A673 (cell line): ENCODE data around the gene CDK4. TPM values are rescaled to one million over a fixed set of nuclear protein-coding genes. Genes with fewer than 3 reads are reported as not detected.

ENCODE experiments used
- BruUV-seq: library from RNA; stranded (reverse); fragments of 400-500 nt; replicated peaks from 2 replicates; lab custom pipeline; 2021; lab: Mats Ljungman, UMichigan
- CTCF ChIA-PET: fragments of 300-600 bp; sonication (Branson Sonifier 250); formaldehyde crosslinking; loops from one replicate; lab custom pipeline; 2022; ENCODE audit warnings: antibody characterized with exemption; lab: Charles Lee
- POLR2A ChIA-PET: fragments of 300-600 bp; sonication (Branson Sonifier 250); formaldehyde crosslinking; loops from one replicate; lab custom pipeline; 2022; ENCODE audit warnings: antibody characterized with exemption; ENCODE audit not compliant: low non-redundant PET; lab: Charles Lee
- DNase-seq: peaks from one replicate; pipeline ENCODE4 v3.0.0-alpha.2; 2015; ENCODE audit warnings: low spot score
- H3K27ac ChIP-seq: fragments of 200-600 bp; sonication (generic); 2 replicates; pipeline ENCODE4 v1.5.1; 2016; ENCODE audit warnings: mixed run types, low read depth, mild to moderate bottlenecking, mixed read lengths, antibody characterized with exemption, low read length; ENCODE audit not compliant: poor library complexity, severe bottlenecking
- H3K27me3 ChIP-seq: fragments of 200-600 bp; sonication (generic); replicated peaks from 2 replicates; pipeline ENCODE4 v1.6.1; 2017; ENCODE audit warnings: mixed run types, low read depth, mild to moderate bottlenecking, mixed read lengths, antibody characterized with exemption, low read length; ENCODE audit not compliant: insufficient read depth, poor library complexity
- H3K36me3 ChIP-seq: fragments of 200-600 bp; sonication (generic); 2 replicates; pipeline ENCODE4 v1.6.1; 2016; ENCODE audit warnings: mixed run types, mild to moderate bottlenecking, mixed read lengths, antibody characterized with exemption, low read length; ENCODE audit not compliant: insufficient read depth, poor library complexity, severe bottlenecking
- H3K4me1 ChIP-seq: fragments of 200-600 bp; sonication (generic); 2 replicates; pipeline ENCODE4 v1.6.1; 2017; ENCODE audit warnings: mixed run types, mild to moderate bottlenecking, mixed read lengths, antibody characterized with exemption, low read length; ENCODE audit not compliant: insufficient read depth, poor library complexity, severe bottlenecking
- H3K4me3 ChIP-seq: fragments of 200-600 bp; sonication (generic); 2 replicates; pipeline ENCODE4 v1.5.1; 2016; ENCODE audit warnings: low read depth, mixed run types, mild to moderate bottlenecking, mixed read lengths, low read length; ENCODE audit not compliant: poor library complexity, severe bottlenecking
- H3K9me3 ChIP-seq: fragments of 200-600 bp; sonication (generic); 2 replicates; pipeline ENCODE4 v1.6.1; 2016; ENCODE audit warnings: mixed run types, low read depth, mild to moderate bottlenecking, mixed read lengths, antibody characterized with exemption, low read length; ENCODE audit not compliant: poor library complexity, severe bottlenecking
- CTCF ChIP-seq: fragments of 300-800, 200-600 bp; sonication (generic); conservative IDR thresholded peaks from 2 replicates; pipeline ENCODE4 v1.5.1; 2017; ENCODE audit warnings: low read depth, mild to moderate bottlenecking, antibody characterized with exemption, low read length, moderate library complexity, mixed read lengths
- EZH2 ChIP-seq: fragments of 200-600 bp; sonication (generic); IDR thresholded peaks from 2 replicates; pipeline ENCODE4 v1.6.1; 2017; ENCODE audit warnings: borderline replicate concordance, low read depth, mild to moderate bottlenecking, mixed read lengths, antibody characterized with exemption, low read length; ENCODE audit not compliant: poor library complexity, severe bottlenecking
- intact Hi-C: fragments of 100-400 bp; cut with micrococcal nuclease; formaldehyde crosslinking; loops from one replicate; pipeline ENCODE4 v1.10.0; 2022; ENCODE audit not compliant: unreplicated experiment
- total RNA-seq: library from RNA; stranded (reverse); gene quantifications from 2 replicates; pipeline ENCODE4 v1.2.3, GENCODE V29; 2021

CDK4 gene
- total RNA-seq, 1 experiment from 2014 or later, result 247 TPM

- Histone ChIP-seq H3K27me3 (no peaks in the 10 kb centered on the region), H3K27ac (peak overlapping the region; percentile 97), H3K9me3 (no peaks in the 10 kb centered on the region), H3K4me3 (peak overlapping the region; percentile 60), H3K36me3 (peaks cover 37% of the 10 kb centered on the region), H3K4me1 (peaks cover 7% of the 10 kb centered on the region)
- TSS peak; percentile 57 for BruUV-seq
- TF ChIP-seq CTCF (no peak), EZH2 (no peak)
- ChIA-PET POLR2A (interaction anchor here (0.5 to 1.1 kb wide), 2 partner anchors 152 to 228 kb away, joined by 6 read pairs; no protein-coding TSS in a partner anchor), CTCF (interaction anchor here (1.4 kb wide), 1 partner anchor 19 kb away, joined by 15 read pairs; no protein-coding TSS in a partner anchor)
- intact Hi-C loops, result no loop called here
- no peak for DNase-seq
Measured at GRCh38 chr12:57745485-57745881, 6.6 kb downstream of the CDK4 start.

GRCh38 chr12:57744777-57745484 lies 7.2 kb downstream of the CDK4 start, which contains the start of gene TSPAN31:
Gene TSPAN31, plus strand, starts transcription at chr12:57745039. Its CDS starts 116 bp downstream, at chr12:57745155.
- Histone ChIP-seq H3K27ac (peak within 1 kb of the TSS; percentile 97), H3K4me1 (peaks cover 12% of the 10 kb centered on the region), H3K27me3 (no peaks in the 10 kb centered on the region), H3K36me3 (peaks cover 33% of the 10 kb centered on the region), H3K4me3 (peak within 1 kb of the TSS; percentile 60), H3K9me3 (no peaks in the 10 kb centered on the region)
- DNase-seq, result peak; percentile 99
- POLR2A ChIA-PET, result interaction anchor here (0.5 to 1.1 kb wide), 5 partner anchors 14 to 227 kb away, joined by 6 to 9 read pairs (median 6); partner anchors contain the start of gene ARHGEF25
- CTCF ChIA-PET, result interaction anchor here (1.4 kb wide), 1 partner anchor 19 kb away, joined by 15 read pairs; no protein-coding TSS in a partner anchor
- BruUV-seq, result no TSS peak
- intact Hi-C loops, result loop anchor here (5.0 kb wide), 1 partner anchor 283 kb away; no protein-coding TSS in a partner anchor
- no peak for TF ChIP-seq CTCF
- no peak for TF ChIP-seq EZH2

GRCh38 chr12:57744194-57744776 lies 7.8 kb downstream of the CDK4 start:
- no TSS peak for BruUV-seq

More at GRCh38 chr12:57744194-57744776, 7.8 kb downstream of the CDK4 start:
- Histone ChIP-seq H3K9me3 (no peaks in the 10 kb centered on the region), H3K27ac (peak overlapping the region; percentile 97), H3K4me3 (peak overlapping the region; percentile 60), H3K27me3 (no peaks in the 10 kb centered on the region), H3K4me1 (peaks cover 18% of the 10 kb centered on the region), H3K36me3 (peaks cover 28% of the 10 kb centered on the region)
- DNase-seq, result no peak
- intact Hi-C loops, result loop anchor here (5.0 kb wide), 1 partner anchor 282 kb away; no protein-coding TSS in a partner anchor
- CTCF ChIA-PET, result interaction anchor here (1.4 kb wide), 1 partner anchor 18 kb away, joined by 15 read pairs; no protein-coding TSS in a partner anchor
- TF ChIP-seq EZH2 (no peak), CTCF (no peak)
- POLR2A ChIA-PET, result interaction anchor here (0.6 to 1.1 kb wide), 4 partner anchors 15 to 227 kb away, joined by 6 to 9 read pairs (median 8); partner anchors contain the start of gene ARHGEF25
